ENCODE results near the gene NPM3. TPM values are rescaled to one million over a fixed set of nuclear protein-coding genes. Genes with fewer than 3 reads are reported as not detected.

Gene NPM3
- total and polyA plus RNA-seq, 12 donors, result 14.7 to 51.5 (median 31.0) TPM

- no peaks in the 10 kb centered on the region for H3K9me3 ChIP-seq (replicated peaks in 1 of 3)
- H3K4me3 ChIP-seq, result no peak overlapping the region
- peaks cover 14 to 17% of the 10 kb centered on the region in 2 donors for H3K4me1 ChIP-seq (replicated peaks in 1 of 2)
- intact Hi-C loops (cut with DNase I), result no loop called here
- TF ChIP-seq CTCF (IDR thresholded peaks at IDR 0.05) (no peak), POLR2A (IDR thresholded peaks at IDR 0.05) (no peak)
- no peak overlapping the region for H3K27ac ChIP-seq
- H3K27me3 ChIP-seq, result no peaks in the 10 kb centered on the region
- H3K36me3 ChIP-seq (replicated peaks in 1 of 2), result no peaks in the 10 kb centered on the region
- 95 to 98% (median 97%) methylated on average over 10 of the region's 10 CpGs for WGBS, 4 donors
- DNase-seq, result peak in 2 of 7 donors; percentile 11 to 14
Measured at GRCh38 chr10:101827919-101828600, 44.8 kb upstream of the NPM3 start.

- Histone ChIP-seq H3K4me1 (replicated peaks in 1 of 2) (peaks cover 14 to 17% of the 10 kb centered on the region in 2 donors), H3K9me3 (replicated peaks in 1 of 3) (no peaks in the 10 kb centered on the region), H3K36me3 (replicated peaks in 1 of 2) (no peaks in the 10 kb centered on the region), H3K27me3 (no peaks in the 10 kb centered on the region), H3K27ac (no peak overlapping the region), H3K4me3 (no peak overlapping the region)
- 95 to 100% (median 97%) methylated on average over 4 to 5 of the region's 5 CpGs for WGBS, 4 donors
- DNase-seq, result peak in 2 of 7 donors; percentile 11 to 14
- intact Hi-C loops (cut with DNase I), result no loop called here
- TF ChIP-seq POLR2A (IDR thresholded peaks at IDR 0.05), result no peak
- TF ChIP-seq CTCF (IDR thresholded peaks at IDR 0.05), result no peak
Measured at GRCh38 chr10:101826852-101827434, 43.7 kb upstream of the NPM3 start.

- TF ChIP-seq POLR2A (IDR thresholded peaks at IDR 0.05) (no peak), CTCF (IDR thresholded peaks at IDR 0.05) (no peak)
- Histone ChIP-seq H3K36me3 (replicated peaks in 1 of 2) (no peaks in the 10 kb centered on the region), H3K27ac (no peak overlapping the region), H3K4me1 (replicated peaks in 1 of 2) (peaks cover under 1 to 1% of the 10 kb centered on the region in 2 donors), H3K27me3 (no peaks in the 10 kb centered on the region), H3K9me3 (replicated peaks in 1 of 3) (no peaks in the 10 kb centered on the region), H3K4me3 (no peak overlapping the region)
- WGBS, 4 donors, result 90 to 100% (median 93%) methylated on average over 2 of the region's 2 CpGs
- no peak for DNase-seq
- intact Hi-C loops (cut with DNase I), result no loop called here
Measured at GRCh38 chr10:101824736-101825135, 41.5 kb upstream of the NPM3 start.

GRCh38 chr10:101818872-101819633, 35.8 kb upstream of the NPM3 start:
- Histone ChIP-seq H3K27ac (peak overlapping the region in 4 of 5 donors; percentile 28 to 96 (median 74)), H3K4me1 (replicated peaks in 1 of 2) (peaks cover 23 to 28% of the 10 kb centered on the region in 2 donors), H3K36me3 (replicated peaks in 1 of 2) (no peaks in the 10 kb centered on the region), H3K27me3 (no peaks in the 10 kb centered on the region), H3K9me3 (replicated peaks in 1 of 3) (no peaks in the 10 kb centered on the region), H3K4me3 (peak overlapping the region in 2 of 4 donors; percentile 5 to 92)
- 23 to 31% (median 29%) methylated on average over 14 of the region's 14 CpGs for WGBS, 4 donors
- peak in 2 of 7 donors; percentile 45 to 51 for DNase-seq
- intact Hi-C loops (cut with DNase I), result loop anchor here in 1 of 2 donors (10.0 kb wide), 1 partner anchor 884 kb away; no protein-coding TSS in a partner anchor
- no peak for TF ChIP-seq CTCF (IDR thresholded peaks at IDR 0.05)
- no peak for TF ChIP-seq POLR2A (IDR thresholded peaks at IDR 0.05)
